GM12878 (cell line): ENCODE results near the gene TRPV5. TPM values are rescaled to one million over a fixed set of nuclear protein-coding genes. Genes with fewer than 3 reads are reported as not detected.

Experiments used
- ATAC-seq: fragments of 200-7000 bp; cut with Tn5 transposase; 3 replicates; pipeline ENCODE4 v1.9.1; 2020; ENCODE audit warnings: mild to moderate bottlenecking, moderate library complexity
- BruUV-seq: library from RNA; stranded (reverse); fragments of 400-500 nt; replicated peaks from 2 replicates; lab custom pipeline; 2021; lab: Mats Ljungman, UMichigan
- CTCF ChIA-PET: fragments of 300-600 bp; sonication (Branson Sonifier 250); formaldehyde crosslinking; extraction: SDS; loops from one replicate; lab custom pipeline; 2021; ENCODE audit warnings: inconsistent platforms; lab: Yijun Ruan, JAX
- POLR2A ChIA-PET: fragments of 350-600 bp; formaldehyde crosslinking; extraction: SDS; loops from one replicate; lab custom pipeline; 2021; ENCODE audit warnings: inconsistent platforms; lab: Charles Lee
- RAD21 ChIA-PET: fragments of 300-600 bp; sonication (Branson Sonifier 250); formaldehyde crosslinking; loops from one replicate; lab custom pipeline; 2023; ENCODE audit warnings: antibody characterized with exemption; ENCODE audit not compliant: unreplicated experiment; lab: Charles Lee
- SMC1A ChIA-PET: fragments of 300-600 bp; sonication (Branson Sonifier 250); formaldehyde crosslinking; loops from one replicate; lab custom pipeline; 2023; ENCODE audit not compliant: unreplicated experiment, uncharacterized antibody; lab: Charles Lee
- DNase-seq: peaks from one replicate; pipeline ENCODE4 v3.0.0-alpha.2; 2011; ENCODE audit warnings: low read depth, low spot score
- FAIRE-seq: peaks from 3 replicates; lab custom pipeline; 2011; peaks lifted over from hg19 to GRCh38; lab: Jason Lieb, UNC
- H2AFZ ChIP-seq: 2 replicates; pipeline ENCODE4 v1.6.0; 2011; ENCODE audit warnings: low read depth, low read length, control low read depth; ENCODE audit not compliant: control insufficient read depth
- H3K27ac ChIP-seq: 2 replicates; pipeline ENCODE4 v1.5.1; 2011; ENCODE audit warnings: control low read depth; ENCODE audit not compliant: control insufficient read depth, insufficient read depth
- H3K27me3 ChIP-seq, 2 experiments: replicated peaks in 1 of 2; 2 replicates each; pipeline versions ENCODE4 v1.6.0 to v1.6.1; 2011; ENCODE audit warnings: low read length in 1 of 2; ENCODE audit not compliant: control insufficient read depth in 2 of 2, insufficient read depth in 2 of 2
- H3K36me3 ChIP-seq, 2 experiments: 2 replicates each; pipeline ENCODE4 v1.5.1; 2011; ENCODE audit warnings: low read length in 1 of 2; ENCODE audit not compliant: control insufficient read depth in 2 of 2, insufficient read depth in 2 of 2
- H3K4me1 ChIP-seq: 2 replicates; pipeline ENCODE4 v1.6.1; 2011; ENCODE audit warnings: mild to moderate bottlenecking, low read length, moderate library complexity, mixed read lengths; ENCODE audit not compliant: control insufficient read depth, insufficient read depth
- H3K4me2 ChIP-seq: 2 replicates; pipeline ENCODE4 v1.6.0; 2011; ENCODE audit warnings: control low read depth; ENCODE audit not compliant: control insufficient read depth, insufficient read depth
- H3K4me3 ChIP-seq: fragments of 200-600 bp; sonication (generic); 2 replicates; pipeline ENCODE4 v1.5.1; 2016
- H3K79me2 ChIP-seq: 2 replicates; pipeline ENCODE4 v1.6.0; 2011; ENCODE audit warnings: low read length; ENCODE audit not compliant: control insufficient read depth, insufficient read depth
- H3K9ac ChIP-seq: 2 replicates; pipeline ENCODE4 v1.8.0; 2011; ENCODE audit warnings: low read length, control low read depth, mixed read lengths; ENCODE audit not compliant: control insufficient read depth, insufficient read depth
- H3K9me3 ChIP-seq: replicated peaks from 3 replicates; pipeline ENCODE4 v1.5.1; 2011; ENCODE audit warnings: mild to moderate bottlenecking, low read length; ENCODE audit not compliant: control insufficient read depth, insufficient read depth
- H4K20me1 ChIP-seq: 2 replicates; pipeline ENCODE4 v1.6.0; 2011; ENCODE audit not compliant: control insufficient read depth, insufficient read depth
- DPF2 ChIP-seq: fragments of 450-650 bp; IDR thresholded peaks from 2 replicates; pipeline ENCODE4 v1.6.1; 2017; ENCODE audit warnings: mild to moderate bottlenecking
- ETV6 ChIP-seq, 2 experiments: fragments of 450-650 bp in 1 of 2; IDR thresholded peaks in 1 of 2; conservative IDR thresholded peaks in 1 of 2; 2 replicates each; pipeline ENCODE4 v1.6.1; 2014; ENCODE audit warnings: antibody characterized with exemption in 1 of 2, borderline replicate concordance in 1 of 2, low read depth in 1 of 2, mild to moderate bottlenecking in 1 of 2, moderate library complexity in 1 of 2
- FOXM1 ChIP-seq: IDR thresholded peaks from 2 replicates; pipeline ENCODE4 v1.6.1; 2012; ENCODE audit warnings: low read depth, mild to moderate bottlenecking, inconsistent platforms, low read length, moderate library complexity
- IRF5 ChIP-seq: fragments of 450-650 bp; IDR thresholded peaks from 2 replicates; pipeline ENCODE4 v1.6.1; 2017; ENCODE audit warnings: borderline replicate concordance
- NRF1 ChIP-seq: conservative IDR thresholded peaks from 2 replicates; pipeline ENCODE4 v1.6.1; 2011; ENCODE audit warnings: mild to moderate bottlenecking, low read depth, low read length, improper control_type of control experiment
- PAX8 ChIP-seq: fragments of 450-650 bp; IDR thresholded peaks from 2 replicates; pipeline ENCODE4 v1.6.1; 2017; ENCODE audit warnings: mild to moderate bottlenecking, moderate library complexity
- RAD51 ChIP-seq: fragments of 450-650 bp; IDR thresholded peaks from 2 replicates; pipeline ENCODE4 v1.6.1; 2016; ENCODE audit warnings: moderate library complexity, mild to moderate bottlenecking, inconsistent platforms
- USF2 ChIP-seq: IDR thresholded peaks from 2 replicates; pipeline ENCODE4 v1.6.1; 2011; ENCODE audit warnings: low read depth, low read length, improper control_type of control experiment, borderline replicate concordance
- ZNF24 ChIP-seq: fragments of 450-650 bp; IDR thresholded peaks from 2 replicates; pipeline ENCODE4 v1.6.1; 2017; ENCODE audit warnings: antibody characterized with exemption, mild to moderate bottlenecking
- ZNF687 ChIP-seq: fragments of 450-650 bp; IDR thresholded peaks from 2 replicates; pipeline ENCODE4 v1.6.1; 2017; ENCODE audit warnings: mild to moderate bottlenecking, moderate library complexity
- WGBS: methylation state at CpG from one replicate; pipeline ENCODE4 v1.1.6; 2016; ENCODE audit warnings: low lambda C conversion rate; ENCODE audit not compliant: insufficient replicate concordance, insufficient coverage; ENCODE audit errors: missing lambda C conversion rate; 5-methylcytosine and 5-hydroxymethylcytosine counted together
- in situ Hi-C: fragments of 300-500 bp; cut with MboI; formaldehyde crosslinking; loops from 9 replicates; pipeline ENCODE4 v1.14.3; 2018; ENCODE audit warnings: mixed read lengths
- intact Hi-C: fragments of 100-400 bp; cut with micrococcal nuclease; formaldehyde crosslinking; loops from one replicate; pipeline ENCODE4 v1.14.2; 2022; ENCODE audit not compliant: unreplicated experiment
- polyA plus RNA-seq, 11 experiments: library from polyadenylated mRNA; depleted of rRNA in 4 of 11; unstranded in 6 of 11; stranded (reverse) in 5 of 11; fragments of >200 nt; fragmentation: Nextera tagmentation in 4 of 11; fragmentation: Illumina TruSeq in 1 of 11; extraction: Ambion mirVana in 4 of 11; extraction: Trizol in 1 of 11; gene quantifications; 1 replicate in 1 of 11; 2 replicates in 10 of 11; pipeline versions ENCODE4 v1.2.1 to v1.2.3, GENCODE V29; 2011 to 2016; ENCODE audit warnings: inconsistent platforms in 2 of 11, missing spikeins in 2 of 11, low read depth in 1 of 11
- total RNA-seq, 4 experiments: library from RNA; depleted of rRNA in 3 of 4; stranded (reverse); fragments of >200 nt in 3 of 4; fragmentation: Illumina TruSeq in 1 of 4; extraction: Trizol in 1 of 4; gene quantifications; 2 replicates each; pipeline versions ENCODE4 v1.2.1 to v1.2.3, GENCODE V29; 2013 to 2021
- TF ChIP-seq, protein P1 (sequence below): fragments of 450-650 bp; formaldehyde crosslinking; IDR thresholded peaks from 2 replicates; pipeline ENCODE4 v1.5.0; 2022; ENCODE audit warnings: mild to moderate bottlenecking, missing genetic modification characterization

TRPV5 gene
- total and polyA plus RNA-seq, 10 of the 15 experiments (the other 5 are each of a cell fraction or from before 2014, with no cell fraction given) = not detected

- TF ChIP-seq USF2 (no peak), FOXM1 (no peak), ZNF24 (no peak)
These were observed 37.4 kb downstream of the TRPV5 start (continued) for GRCh38 chr7:142896151-142896550.

DNA sequence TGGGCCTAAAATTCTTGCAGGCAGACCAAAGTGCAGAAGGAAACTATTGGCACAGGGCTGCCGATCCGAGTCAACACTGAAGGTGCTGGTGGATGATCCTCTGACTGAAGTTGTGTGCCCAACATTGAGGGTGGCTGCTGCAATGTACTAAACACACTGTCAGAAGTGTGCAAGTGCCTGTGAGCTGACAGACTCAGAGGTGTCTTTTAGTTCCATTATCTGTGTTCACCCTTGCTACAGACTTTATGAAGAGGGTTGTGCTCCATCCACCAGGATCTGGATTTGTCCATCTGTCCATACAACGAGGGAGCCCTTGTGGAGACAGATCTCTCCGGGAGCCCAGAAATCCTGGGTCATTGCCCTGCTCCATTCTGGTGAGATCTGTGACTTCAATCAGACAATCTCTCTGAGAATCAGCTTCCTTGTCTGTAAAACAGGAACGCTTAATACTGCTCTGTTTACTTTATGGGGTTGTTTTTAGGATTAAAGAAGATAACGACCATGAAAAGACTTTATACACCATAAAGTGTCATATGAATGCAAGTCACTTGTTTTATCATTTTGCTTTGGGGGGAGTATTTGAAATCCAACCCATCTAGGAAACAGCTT lies 38.5 kb downstream of the TRPV5 start:
- no peaks in the 10 kb centered on the region for H4K20me1 ChIP-seq
- intact Hi-C loops = no loop called here
- TF ChIP-seq, protein P1, sequence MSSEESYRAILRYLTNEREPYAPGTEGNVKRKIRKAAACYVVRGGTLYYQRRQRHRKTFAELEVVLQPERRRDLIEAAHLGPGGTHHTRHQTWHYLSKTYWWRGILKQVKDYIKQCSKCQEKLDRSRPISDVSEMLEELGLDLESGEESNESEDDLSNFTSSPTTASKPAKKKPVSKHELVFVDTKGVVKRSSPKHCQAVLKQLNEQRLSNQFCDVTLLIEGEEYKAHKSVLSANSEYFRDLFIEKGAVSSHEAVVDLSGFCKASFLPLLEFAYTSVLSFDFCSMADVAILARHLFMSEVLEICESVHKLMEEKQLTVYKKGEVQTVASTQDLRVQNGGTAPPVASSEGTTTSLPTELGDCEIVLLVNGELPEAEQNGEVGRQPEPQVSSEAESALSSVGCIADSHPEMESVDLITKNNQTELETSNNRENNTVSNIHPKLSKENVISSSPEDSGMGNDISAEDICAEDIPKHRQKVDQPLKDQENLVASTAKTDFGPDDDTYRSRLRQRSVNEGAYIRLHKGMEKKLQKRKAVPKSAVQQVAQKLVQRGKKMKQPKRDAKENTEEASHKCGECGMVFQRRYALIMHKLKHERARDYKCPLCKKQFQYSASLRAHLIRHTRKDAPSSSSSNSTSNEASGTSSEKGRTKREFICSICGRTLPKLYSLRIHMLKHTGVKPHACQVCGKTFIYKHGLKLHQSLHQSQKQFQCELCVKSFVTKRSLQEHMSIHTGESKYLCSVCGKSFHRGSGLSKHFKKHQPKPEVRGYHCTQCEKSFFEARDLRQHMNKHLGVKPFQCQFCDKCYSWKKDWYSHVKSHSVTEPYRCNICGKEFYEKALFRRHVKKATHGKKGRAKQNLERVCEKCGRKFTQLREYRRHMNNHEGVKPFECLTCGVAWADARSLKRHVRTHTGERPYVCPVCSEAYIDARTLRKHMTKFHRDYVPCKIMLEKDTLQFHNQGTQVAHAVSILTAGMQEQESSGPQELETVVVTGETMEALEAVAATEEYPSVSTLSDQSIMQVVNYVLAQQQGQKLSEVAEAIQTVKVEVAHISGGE (CRISPR knock-in tag) = no peak
- TF ChIP-seq PAX8 (no peak), DPF2 (no peak), ZNF687 (no peak), IRF5 (no peak), RAD51 (no peak), ETV6 (conservative IDR thresholded peaks at IDR 0.05 in 1 of 2, IDR thresholded peaks at IDR 0.05 in 1 of 2; ENCODE audit: borderline replicate concordance in 1 of 2, low read depth in 1 of 2) (no peak), NRF1 (no peak)

More for the DNA sequence above, 38.5 kb downstream of the TRPV5 start:
- no peak overlapping the region for H3K4me2 ChIP-seq
- ChIA-PET CTCF (interaction anchor here (1.0 to 1.7 kb wide), 3 partner anchors 14 to 108 kb away, joined by 3 to 5 read pairs (median 3); no protein-coding TSS in a partner anchor), RAD21 (no interaction called here), SMC1A (no interaction called here), POLR2A (no interaction called here)
- no peak overlapping the region for H2AFZ ChIP-seq
- H3K4me1 ChIP-seq = no peaks in the 10 kb centered on the region
- no peak overlapping the region for H3K9ac ChIP-seq
- no peaks in the 10 kb centered on the region for H3K9me3 ChIP-seq
- 15% methylated on average over 6 of the region's 6 CpGs for WGBS
- H3K27ac ChIP-seq = no peak overlapping the region
- no peak overlapping the region for H3K4me3 ChIP-seq
- FAIRE-seq (no peak), DNase-seq (no peak), ATAC-seq (no peak)
- H3K79me2 ChIP-seq = no peaks in the 10 kb centered on the region
- BruUV-seq = no TSS peak
- no peaks in the 10 kb centered on the region for H3K36me3 ChIP-seq
- in situ Hi-C loops = no loop called here
- H3K27me3 ChIP-seq = peaks cover 0 to 3% of the 10 kb centered on the region in 2 experiments; a peak in 3 of 4 replicates
